Inferior parietal cortex (tissue), 1 donor: ENCODE data around the gene RGCC.

Experiments
- DNase-seq: peaks from one replicate; pipeline ENCODE4 v3.0.0-alpha.2; 2016; ENCODE audit errors: extremely low spot score

The RGCC gene

GRCh38 chr13:41515491-41516139, 58.3 kb downstream of the RGCC start:
- no peak for DNase-seq

- DNase-seq, result no peak
Observed at GRCh38 chr13:41516166-41516565, 58.8 kb downstream of the RGCC start.

- DNase-seq, result no peak
Observed at GRCh38 chr13:41516760-41517159, 59.4 kb downstream of the RGCC start.

GRCh38 chr13:41520016-41520659, 62.8 kb downstream of the RGCC start:
- no peak for DNase-seq
